ENCODE data around the gene DAB2IP.

DAB2IP gene

GRCh38 chr9:121645853-121646807, 5.3 kb upstream of the DAB2IP start:
- no peak for TF ChIP-seq CTCF (IDR thresholded peaks at IDR 0.05; ENCODE audit: poor library complexity, severe bottlenecking)
- ATAC-seq (ENCODE audit: low read depth) = no peak
- Histone ChIP-seq H3K4me1 (ENCODE audit: insufficient read depth, poor library complexity, severe bottlenecking) (peaks cover 5% of the 10 kb centered on the region), H3K27ac (ENCODE audit: poor library complexity, severe bottlenecking) (no peak overlapping the region), H3K9me3 (ENCODE audit: severe bottlenecking) (no peaks in the 10 kb centered on the region), H3K27me3 (ENCODE audit: insufficient read depth, poor library complexity, severe bottlenecking) (peaks cover 7% of the 10 kb centered on the region), H3K4me3 (ENCODE audit: severe bottlenecking) (no peak overlapping the region), H3K36me3 (ENCODE audit: low read depth) (no peaks in the 10 kb centered on the region)
- DNase-seq (ENCODE audit: low spot score) = no peak

- no peak overlapping the region for H3K4me3 ChIP-seq (ENCODE audit: severe bottlenecking)
- no peak overlapping the region for H3K27ac ChIP-seq (ENCODE audit: poor library complexity, severe bottlenecking)
- peaks cover 14% of the 10 kb centered on the region for H3K27me3 ChIP-seq (ENCODE audit: insufficient read depth, poor library complexity, severe bottlenecking)
- H3K4me1 ChIP-seq (ENCODE audit: insufficient read depth, poor library complexity, severe bottlenecking) = peaks cover 5% of the 10 kb centered on the region
- no peak for TF ChIP-seq CTCF (IDR thresholded peaks at IDR 0.05; ENCODE audit: poor library complexity, severe bottlenecking)
- no peaks in the 10 kb centered on the region for H3K36me3 ChIP-seq (ENCODE audit: low read depth)
- DNase-seq (ENCODE audit: low spot score) = no peak
- no peaks in the 10 kb centered on the region for H3K9me3 ChIP-seq (ENCODE audit: severe bottlenecking)
- ATAC-seq (ENCODE audit: low read depth) = no peak
Measured at GRCh38 chr9:121646992-121647391, 4.4 kb upstream of the DAB2IP start.

- H3K4me3 ChIP-seq (ENCODE audit: severe bottlenecking) = no peak overlapping the region
- no peaks in the 10 kb centered on the region for H3K36me3 ChIP-seq (ENCODE audit: low read depth)
- TF ChIP-seq CTCF (IDR thresholded peaks at IDR 0.05; ENCODE audit: poor library complexity, severe bottlenecking) = no peak
- H3K27me3 ChIP-seq (ENCODE audit: insufficient read depth, poor library complexity, severe bottlenecking) = peaks cover 26% of the 10 kb centered on the region
- H3K27ac ChIP-seq (ENCODE audit: poor library complexity, severe bottlenecking) = no peak overlapping the region
- peaks cover 5% of the 10 kb centered on the region for H3K4me1 ChIP-seq (ENCODE audit: insufficient read depth, poor library complexity, severe bottlenecking)
- ATAC-seq (ENCODE audit: low read depth) (no peak), DNase-seq (ENCODE audit: low spot score) (no peak)
- no peaks in the 10 kb centered on the region for H3K9me3 ChIP-seq (ENCODE audit: severe bottlenecking)
Measured at GRCh38 chr9:121648172-121648571, 3.3 kb upstream of the DAB2IP start.

- no peak overlapping the region for H3K4me3 ChIP-seq (ENCODE audit: severe bottlenecking)
- no peak for DNase-seq (ENCODE audit: low spot score)
- H3K36me3 ChIP-seq (ENCODE audit: low read depth) = no peaks in the 10 kb centered on the region
- H3K27ac ChIP-seq (ENCODE audit: poor library complexity, severe bottlenecking) = no peak overlapping the region
- H3K4me1 ChIP-seq (ENCODE audit: insufficient read depth, poor library complexity, severe bottlenecking) = peaks cover 5% of the 10 kb centered on the region
- no peak for TF ChIP-seq CTCF (IDR thresholded peaks at IDR 0.05; ENCODE audit: poor library complexity, severe bottlenecking)
- ATAC-seq (ENCODE audit: low read depth) = no peak
- H3K27me3 ChIP-seq (ENCODE audit: insufficient read depth, poor library complexity, severe bottlenecking) = peaks cover 31% of the 10 kb centered on the region
- H3K9me3 ChIP-seq (ENCODE audit: severe bottlenecking) = no peaks in the 10 kb centered on the region
Measured at GRCh38 chr9:121648799-121649198, 2.6 kb upstream of the DAB2IP start.
